Measurements from ENCODE around the gene ZNF536.

The ZNF536 gene

GRCh38 chr19:30364866-30365800 is 7.1 kb upstream of the ZNF536 start:
- no peak for DNase-seq

DNA sequence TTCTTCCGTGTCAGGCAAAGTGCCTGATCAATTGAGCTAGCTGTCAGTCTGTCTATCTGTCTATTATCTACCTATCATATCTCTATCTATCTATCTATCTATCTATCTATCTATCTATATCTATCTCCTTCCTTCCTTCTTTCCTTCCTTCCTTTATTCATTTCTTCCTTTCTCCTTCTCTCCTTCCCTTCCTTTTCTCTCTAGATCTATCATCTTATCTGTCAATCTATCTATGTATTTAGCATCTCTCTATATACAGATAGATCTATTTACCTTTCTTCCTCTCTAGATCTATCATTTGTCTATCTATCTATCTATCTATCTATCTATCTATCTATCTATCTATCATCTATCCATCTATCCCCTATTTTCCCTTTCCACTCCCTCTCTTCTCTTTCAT is 5.9 kb upstream of the ZNF536 start:
- no peak for DNase-seq

GRCh38 chr19:30367006-30367405 is 5.2 kb upstream of the ZNF536 start:
- DNase-seq = no peak

- DNase-seq = no peak
Observed at GRCh38 chr19:30367421-30367820, 4.8 kb upstream of the ZNF536 start.

DNA sequence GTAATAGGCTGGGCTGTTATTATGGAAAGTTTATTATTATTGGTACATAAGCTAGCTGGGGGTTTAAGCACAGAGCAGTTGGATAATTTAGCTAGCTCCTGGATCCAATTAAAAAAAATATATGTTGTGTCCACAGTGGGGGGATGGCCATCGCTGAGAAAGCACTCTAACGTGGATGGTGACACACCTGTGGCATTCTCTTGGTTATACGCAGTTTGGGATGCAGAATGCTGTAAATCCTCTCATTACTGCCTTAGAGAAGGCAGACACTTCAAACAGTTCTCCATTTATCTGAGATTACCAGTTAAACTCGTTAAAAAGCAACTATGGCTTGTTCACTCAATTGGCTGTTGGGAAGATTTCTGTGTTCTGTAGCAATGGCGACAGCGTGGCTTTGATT is 2.4 kb upstream of the ZNF536 start:
- DNase-seq = no peak

DNA sequence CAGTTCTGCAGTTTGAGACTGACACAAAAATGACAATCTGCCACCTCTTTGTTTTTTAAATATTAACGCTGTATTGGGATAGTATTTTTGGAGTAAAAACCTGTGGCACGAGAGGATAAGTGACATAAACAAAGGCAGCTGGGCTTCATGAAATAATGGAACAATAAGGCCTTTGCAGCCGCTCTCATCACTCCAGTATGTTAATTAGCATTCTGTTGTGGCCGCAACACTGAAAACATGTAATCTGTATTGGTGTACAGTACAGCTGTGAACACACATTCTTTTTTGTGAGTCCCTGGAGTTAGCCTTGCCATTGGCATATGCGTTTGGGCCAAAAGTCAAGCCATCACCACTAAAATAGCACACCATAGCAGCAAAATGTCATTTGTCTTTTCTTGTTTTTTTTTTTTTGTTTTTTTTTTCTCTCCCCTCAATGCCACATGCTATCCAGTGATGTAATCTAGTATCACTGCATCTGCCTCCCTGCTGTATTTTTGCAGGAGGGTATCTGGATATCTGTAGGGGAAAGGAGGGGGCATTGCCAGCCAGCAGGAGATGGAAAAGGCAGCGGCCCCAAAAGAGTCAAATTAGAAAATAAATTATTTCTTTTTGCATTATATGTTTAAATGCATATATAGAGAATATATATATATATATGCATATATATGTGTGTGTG is 885 bp upstream of the ZNF536 start:
- DNase-seq = no peak

DNA sequence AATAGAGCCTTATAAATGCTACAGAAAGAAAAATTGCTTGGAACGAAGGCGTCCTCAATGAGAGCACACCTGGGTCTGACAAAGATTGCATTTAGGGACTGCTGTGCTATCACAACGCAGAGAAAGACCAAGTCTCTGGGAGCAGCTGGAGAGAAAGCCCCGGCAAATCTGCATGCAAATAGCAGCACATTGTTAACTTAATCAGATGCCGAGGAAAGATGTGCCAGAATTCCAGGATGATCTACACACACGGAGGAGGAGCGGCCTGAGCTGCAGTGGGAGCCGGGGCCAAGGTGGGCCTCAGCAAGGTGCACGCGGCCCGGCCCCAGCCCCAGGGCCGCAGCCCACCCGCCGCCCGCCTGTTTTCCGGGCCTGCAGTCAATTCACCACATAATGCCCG is 1.4 kb downstream of the ZNF536 start:
- no peak for DNase-seq

- DNase-seq = no peak
Observed at GRCh38 chr19:30374539-30374864, 2.3 kb downstream of the ZNF536 start.

- no peak for DNase-seq
Observed at GRCh38 chr19:30374865-30375552, 2.8 kb downstream of the ZNF536 start.

GRCh38 chr19:30375553-30376031 is 3.4 kb downstream of the ZNF536 start:
- DNase-seq = no peak

GRCh38 chr19:30376272-30376671 is 4.1 kb downstream of the ZNF536 start:
- DNase-seq = no peak

DNA sequence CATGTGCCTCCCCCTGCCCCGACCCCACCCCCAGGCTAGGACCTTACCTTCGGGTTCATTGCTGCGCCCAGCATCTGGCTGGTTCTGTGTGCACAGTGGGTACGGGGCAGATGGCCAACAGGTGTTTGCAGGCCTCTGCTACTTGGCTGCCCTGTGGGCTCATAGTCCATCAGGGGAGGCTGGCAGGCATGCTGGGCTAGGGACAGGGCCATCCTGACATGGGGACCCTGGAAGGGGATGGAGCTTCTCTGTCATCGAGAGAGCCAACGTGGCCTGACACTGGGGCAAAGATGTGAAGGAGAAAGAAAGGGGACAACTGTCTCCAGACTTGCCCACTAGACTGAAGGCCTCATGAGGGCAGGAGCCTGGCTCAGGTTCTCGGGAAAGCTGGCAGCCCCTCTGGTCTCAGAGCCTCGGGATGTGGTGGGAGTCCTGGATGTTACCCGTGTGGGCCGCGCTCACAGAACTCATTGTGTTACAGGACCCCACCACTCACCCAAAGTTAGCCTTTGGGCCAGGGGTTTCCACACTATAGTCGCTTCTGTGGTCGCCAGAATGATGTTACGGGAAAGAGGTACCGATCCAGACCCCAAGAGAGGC is 4.7 kb downstream of the ZNF536 start:
- DNase-seq = no peak

DNA sequence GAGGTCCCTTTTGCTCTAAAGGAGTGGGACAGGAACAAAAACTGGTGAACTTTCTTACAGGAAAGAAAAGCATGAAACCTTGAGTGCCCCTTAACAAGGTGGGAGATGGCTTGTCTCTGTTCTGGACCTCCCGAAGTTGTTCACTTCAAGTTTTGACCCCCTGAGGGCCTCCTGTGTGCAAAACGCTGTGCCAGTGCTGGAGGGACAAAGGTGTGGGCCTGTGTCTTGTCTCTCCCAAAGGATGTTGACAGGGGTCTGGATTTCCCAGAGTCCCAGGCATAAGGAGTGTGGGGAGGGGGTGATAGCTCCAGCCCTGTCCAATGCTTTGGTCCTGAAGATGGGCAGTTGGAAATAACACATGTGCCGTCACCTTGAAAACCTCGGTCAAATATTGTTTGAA is 6.5 kb downstream of the ZNF536 start:
- DNase-seq = no peak

GRCh38 chr19:30379841-30380610 is 7.8 kb downstream of the ZNF536 start:
- no peak for DNase-seq

GRCh38 chr19:30381366-30381765 is 9.2 kb downstream of the ZNF536 start:
- no peak for DNase-seq

- DNase-seq = no peak
Observed at GRCh38 chr19:30385174-30385573, 13.0 kb downstream of the ZNF536 start.

- DNase-seq = no peak
Observed at GRCh38 chr19:30385666-30386065, 13.5 kb downstream of the ZNF536 start.

GRCh38 chr19:30386551-30387143 is 14.5 kb downstream of the ZNF536 start:
- no peak for DNase-seq

DNA sequence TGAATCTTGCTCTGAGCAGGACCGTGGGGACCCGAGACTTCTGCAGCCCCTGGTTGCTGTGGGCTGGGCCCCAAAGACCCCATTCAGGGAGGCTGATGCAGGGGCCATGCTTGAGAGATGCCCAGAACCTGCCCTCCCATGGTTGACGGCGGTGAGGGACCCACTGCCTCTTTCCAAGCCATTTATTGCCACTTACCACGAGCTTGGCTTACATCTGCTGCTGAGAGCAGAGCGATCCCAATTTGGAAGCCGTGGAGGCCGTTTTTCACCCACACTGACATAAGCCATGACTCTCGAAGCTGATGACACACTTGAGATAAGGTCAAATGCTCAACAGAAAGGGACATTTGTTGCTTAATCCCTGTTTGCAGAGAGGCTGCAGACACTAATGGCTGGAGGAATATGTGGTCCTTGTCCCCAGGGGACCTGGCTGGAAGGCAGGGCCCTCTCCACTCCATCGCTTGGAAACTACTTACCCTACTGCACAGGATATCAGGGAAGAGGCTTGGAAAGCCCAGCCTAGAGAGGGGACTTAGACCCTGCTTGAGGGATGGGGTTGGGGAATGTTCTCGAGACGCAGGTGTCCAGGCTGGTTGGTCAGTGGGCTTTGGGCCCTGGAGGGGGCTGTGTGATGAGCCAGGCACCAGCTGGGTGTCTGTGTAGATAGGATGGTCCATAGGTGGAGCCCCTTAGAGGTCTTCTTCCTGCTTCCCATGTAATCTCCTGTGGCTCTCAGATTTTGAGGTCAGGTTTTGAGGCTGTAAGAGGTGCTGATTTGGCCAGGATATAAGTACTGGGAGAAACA is 15.3 kb downstream of the ZNF536 start:
- DNase-seq = no peak

DNA sequence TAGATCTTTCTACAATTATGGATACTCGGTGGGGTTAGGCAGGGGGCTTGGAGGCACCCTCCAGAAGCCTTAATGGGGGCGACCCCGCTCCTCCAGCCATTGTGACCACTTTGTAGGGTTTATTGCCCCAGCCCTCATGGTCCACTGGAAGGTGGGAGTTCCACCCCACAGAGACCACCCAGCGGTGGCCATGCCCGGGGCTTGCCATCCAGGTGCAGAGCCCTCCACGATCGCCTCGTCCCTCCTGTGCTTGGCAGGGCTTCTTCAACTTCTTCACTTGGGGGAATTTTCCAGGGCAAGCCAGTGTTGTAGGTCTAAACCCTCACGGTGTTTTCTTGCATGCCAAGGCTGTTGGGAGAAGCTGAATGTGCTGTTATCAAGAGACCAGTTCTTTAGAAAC is 16.1 kb downstream of the ZNF536 start:
- DNase-seq = no peak

DNA sequence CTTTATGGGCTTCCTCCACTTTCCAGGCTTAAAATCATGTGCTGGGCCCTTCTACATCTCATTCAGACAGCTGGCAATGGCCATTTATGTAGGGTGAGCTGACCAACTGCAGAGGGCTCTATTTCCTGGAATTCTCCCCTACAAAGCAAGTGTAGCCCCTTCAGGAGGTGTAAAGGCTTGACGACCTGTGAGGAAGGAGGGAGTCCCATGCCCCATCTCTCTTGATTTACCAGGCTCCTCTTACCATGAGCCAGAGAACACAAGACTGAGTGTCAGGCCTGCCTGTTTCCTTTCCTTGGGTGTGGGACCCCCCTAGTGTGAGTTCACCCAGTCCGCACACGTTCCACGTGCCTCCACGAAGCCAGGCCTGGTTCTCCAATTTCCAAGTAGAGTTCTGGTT is 16.6 kb downstream of the ZNF536 start:
- no peak for DNase-seq
